OCI-LY3 (cell line): ENCODE measurements around the gene GIT2.
"Not testable (repeated sequence)": the region's sequence is repeated elsewhere in the genome, so short reads cannot be mapped to it uniquely, and the experiment has no call there.

ENCODE experiments used
- H2AFZ ChIP-seq: fragments of 200-600, 300-600 bp; shearing (Covaris generic); 2 replicates; pipeline ENCODE4 v1.6.0; 2014; ENCODE audit warnings: antibody characterized with exemption, low read depth, low read length
- H3K27ac ChIP-seq: fragments of 200-600, 300-600 bp; sonication (generic); 2 replicates; pipeline ENCODE4 v1.5.1; 2014; ENCODE audit warnings: mild to moderate bottlenecking, low read length, moderate library complexity, mixed read lengths
- H3K27me3 ChIP-seq: fragments of 200-600, 300-600 bp; sonication (generic); 2 replicates; pipeline ENCODE4 v1.6.1; 2014; ENCODE audit warnings: low read depth, low read length, mixed read lengths
- H3K36me3 ChIP-seq: fragments of 200-600, 300-600 bp; sonication (generic); replicated peaks from 2 replicates; pipeline ENCODE3; 2014; ENCODE audit warnings: low read depth, low read length, mixed read lengths
- H3K4me1 ChIP-seq: fragments of 300-600, 200-600 bp; sonication (generic); 2 replicates; pipeline ENCODE4 v1.6.1; 2014; ENCODE audit warnings: low read length, mixed read lengths
- H3K4me2 ChIP-seq: fragments of 200-600, 300-600 bp; sonication (generic); 2 replicates; pipeline ENCODE4 v1.6.1; 2014; ENCODE audit warnings: low read length, mixed read lengths
- H3K4me3 ChIP-seq: fragments of 300-600, 200-600 bp; sonication (generic); 2 replicates; pipeline ENCODE4 v1.5.1; 2014; ENCODE audit warnings: antibody characterized with exemption, mild to moderate bottlenecking, low read length, moderate library complexity
- H3K79me2 ChIP-seq: fragments of 300-600, 200-600 bp; shearing (Covaris generic); 2 replicates; pipeline ENCODE4 v1.6.1; 2014; ENCODE audit warnings: mild to moderate bottlenecking, low read length, mixed read lengths
- H3K9ac ChIP-seq: fragments of 300-600, 200-600 bp; shearing (Covaris generic); 2 replicates; pipeline ENCODE4 v1.6.0; 2014; ENCODE audit warnings: mild to moderate bottlenecking, low read length, moderate library complexity
- H3K9me3 ChIP-seq: fragments of 200-600, 300-600 bp; shearing (Covaris generic); 2 replicates; pipeline ENCODE4 v1.6.1; 2014; ENCODE audit warnings: low read length, mixed read lengths; ENCODE audit not compliant: insufficient read depth
- H4K20me1 ChIP-seq: fragments of 200-600, 300-600 bp; sonication (generic); 2 replicates; pipeline ENCODE4 v1.6.1; 2016; ENCODE audit warnings: low read length, mixed read lengths; ENCODE audit not compliant: insufficient read depth
- EZH2phosphoT487 ChIP-seq: fragments of 200-600 bp; shearing (Covaris generic); IDR thresholded peaks from 2 replicates; pipeline ENCODE4 v1.6.1; 2018; ENCODE audit warnings: antibody characterized with exemption, mixed run types, low read depth
- TF ChIP-seq, protein P1 (sequence below): fragments of 200-600, 300-600 bp; sonication (generic); IDR thresholded peaks from 2 replicates; pipeline ENCODE4 v1.5.1; 2014; ENCODE audit warnings: antibody characterized with exemption, low read length, low read depth

GIT2 gene

DNA sequence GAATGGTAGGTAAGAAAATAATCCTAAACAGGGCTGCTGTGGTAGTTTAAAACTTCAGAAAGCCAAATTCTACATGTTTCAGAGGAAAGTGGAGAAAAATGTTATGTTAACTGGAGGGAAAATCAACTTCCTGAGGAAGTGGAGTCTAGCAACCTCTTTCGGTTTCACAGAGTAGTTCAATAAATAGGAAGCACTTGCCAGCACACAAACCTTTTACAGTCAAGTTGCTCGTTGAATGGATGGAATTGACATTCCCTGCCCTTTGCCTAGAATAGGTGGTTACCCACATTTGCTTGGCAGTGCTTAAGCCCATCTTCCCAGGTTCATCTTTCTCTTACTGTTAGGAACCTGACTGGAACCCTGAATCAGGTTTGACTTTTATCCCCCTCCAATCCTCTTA lies 19.0 kb upstream of the GIT2 start:
- Histone ChIP-seq H3K4me3 (no peak overlapping the region), H3K27ac (peak overlapping the region; percentile 73), H3K4me2 (peak overlapping the region; percentile 48), H3K9ac (peak overlapping the region; percentile 33; the same call in 1 of the 2 replicates), H2AFZ (no peak overlapping the region), H3K4me1 (peaks cover 51% of the 10 kb centered on the region), H4K20me1 (no peaks in the 10 kb centered on the region), H3K9me3 (no peaks in the 10 kb centered on the region), H3K36me3 (peaks cover 64% of the 10 kb centered on the region), H3K27me3 (no peaks in the 10 kb centered on the region), H3K79me2 (peaks cover 60% of the 10 kb centered on the region)
- TF ChIP-seq, protein P1, sequence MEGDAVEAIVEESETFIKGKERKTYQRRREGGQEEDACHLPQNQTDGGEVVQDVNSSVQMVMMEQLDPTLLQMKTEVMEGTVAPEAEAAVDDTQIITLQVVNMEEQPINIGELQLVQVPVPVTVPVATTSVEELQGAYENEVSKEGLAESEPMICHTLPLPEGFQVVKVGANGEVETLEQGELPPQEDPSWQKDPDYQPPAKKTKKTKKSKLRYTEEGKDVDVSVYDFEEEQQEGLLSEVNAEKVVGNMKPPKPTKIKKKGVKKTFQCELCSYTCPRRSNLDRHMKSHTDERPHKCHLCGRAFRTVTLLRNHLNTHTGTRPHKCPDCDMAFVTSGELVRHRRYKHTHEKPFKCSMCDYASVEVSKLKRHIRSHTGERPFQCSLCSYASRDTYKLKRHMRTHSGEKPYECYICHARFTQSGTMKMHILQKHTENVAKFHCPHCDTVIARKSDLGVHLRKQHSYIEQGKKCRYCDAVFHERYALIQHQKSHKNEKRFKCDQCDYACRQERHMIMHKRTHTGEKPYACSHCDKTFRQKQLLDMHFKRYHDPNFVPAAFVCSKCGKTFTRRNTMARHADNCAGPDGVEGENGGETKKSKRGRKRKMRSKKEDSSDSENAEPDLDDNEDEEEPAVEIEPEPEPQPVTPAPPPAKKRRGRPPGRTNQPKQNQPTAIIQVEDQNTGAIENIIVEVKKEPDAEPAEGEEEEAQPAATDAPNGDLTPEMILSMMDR: peak; percentile 28
- TF ChIP-seq EZH2phosphoT487: no peak

DNA sequence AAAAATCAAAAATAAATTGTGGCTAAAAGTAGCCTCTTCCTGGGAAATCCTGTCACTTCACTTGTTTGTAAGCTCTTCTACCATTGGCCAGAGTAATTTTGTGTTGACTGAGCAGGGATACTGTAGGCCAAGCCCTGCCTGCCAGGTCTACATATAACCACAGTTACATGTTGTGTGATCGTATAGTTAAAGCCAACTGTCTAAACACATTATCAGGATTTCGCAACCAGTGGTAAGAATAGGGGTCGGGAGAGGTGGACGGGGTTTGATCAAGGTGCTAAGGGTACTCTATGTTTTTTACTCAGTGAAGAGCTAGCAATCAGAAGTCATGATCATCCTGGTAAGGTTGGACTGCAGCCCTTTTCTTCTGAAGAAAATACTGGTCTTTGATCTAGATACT lies 16.5 kb upstream of the GIT2 start:
- Histone ChIP-seq H3K9ac (peak overlapping the region; percentile 89), H3K4me3 (peak overlapping the region; percentile 76), H3K4me2 (peak overlapping the region; percentile 99), H3K4me1 (peaks cover 74% of the 10 kb centered on the region), H3K27me3 (no peaks in the 10 kb centered on the region), H3K9me3 (peaks cover 4% of the 10 kb centered on the region; the same call in 1 of the 2 replicates), H3K79me2 (peaks cover 66% of the 10 kb centered on the region), H3K27ac (peak overlapping the region; percentile 99), H3K36me3 (peaks cover 50% of the 10 kb centered on the region), H2AFZ (no peak overlapping the region), H4K20me1 (no peaks in the 10 kb centered on the region)
- no peak for TF ChIP-seq EZH2phosphoT487
- TF ChIP-seq, protein P1: no peak

DNA sequence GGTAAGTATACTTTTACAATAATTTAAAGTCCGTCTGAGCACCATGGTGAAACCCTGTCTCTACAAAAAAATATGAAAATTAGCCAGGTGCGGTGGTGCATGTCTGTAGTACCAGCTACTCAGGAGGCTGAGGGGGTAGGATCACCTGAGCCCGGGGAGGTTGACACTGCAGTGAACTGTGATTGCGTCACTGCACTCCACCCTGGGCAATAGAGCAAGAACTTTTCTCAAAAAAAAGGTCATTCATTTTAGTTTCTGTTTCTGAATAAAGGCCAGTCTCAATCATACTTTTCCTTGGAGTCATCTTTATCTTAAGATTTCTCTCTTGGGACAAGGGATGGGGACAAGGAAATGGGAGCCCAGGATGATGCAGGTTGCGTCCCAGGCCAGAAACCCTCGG lies 16.0 kb upstream of the GIT2 start:
- Histone ChIP-seq H3K9me3 (peaks cover 4% of the 10 kb centered on the region; the same call in 1 of the 2 replicates), H3K27ac (peak overlapping the region; percentile 99), H3K79me2 (peaks cover 71% of the 10 kb centered on the region), H2AFZ (no peak overlapping the region), H3K4me1 (peaks cover 75% of the 10 kb centered on the region), H3K4me3 (peak overlapping the region; percentile 76), H3K4me2 (peak overlapping the region; percentile 99), H4K20me1 (no peaks in the 10 kb centered on the region), H3K27me3 (no peaks in the 10 kb centered on the region), H3K36me3 (peaks cover 47% of the 10 kb centered on the region), H3K9ac (peak overlapping the region; percentile 89)
- TF ChIP-seq, protein P1: no peak
- no peak for TF ChIP-seq EZH2phosphoT487

DNA sequence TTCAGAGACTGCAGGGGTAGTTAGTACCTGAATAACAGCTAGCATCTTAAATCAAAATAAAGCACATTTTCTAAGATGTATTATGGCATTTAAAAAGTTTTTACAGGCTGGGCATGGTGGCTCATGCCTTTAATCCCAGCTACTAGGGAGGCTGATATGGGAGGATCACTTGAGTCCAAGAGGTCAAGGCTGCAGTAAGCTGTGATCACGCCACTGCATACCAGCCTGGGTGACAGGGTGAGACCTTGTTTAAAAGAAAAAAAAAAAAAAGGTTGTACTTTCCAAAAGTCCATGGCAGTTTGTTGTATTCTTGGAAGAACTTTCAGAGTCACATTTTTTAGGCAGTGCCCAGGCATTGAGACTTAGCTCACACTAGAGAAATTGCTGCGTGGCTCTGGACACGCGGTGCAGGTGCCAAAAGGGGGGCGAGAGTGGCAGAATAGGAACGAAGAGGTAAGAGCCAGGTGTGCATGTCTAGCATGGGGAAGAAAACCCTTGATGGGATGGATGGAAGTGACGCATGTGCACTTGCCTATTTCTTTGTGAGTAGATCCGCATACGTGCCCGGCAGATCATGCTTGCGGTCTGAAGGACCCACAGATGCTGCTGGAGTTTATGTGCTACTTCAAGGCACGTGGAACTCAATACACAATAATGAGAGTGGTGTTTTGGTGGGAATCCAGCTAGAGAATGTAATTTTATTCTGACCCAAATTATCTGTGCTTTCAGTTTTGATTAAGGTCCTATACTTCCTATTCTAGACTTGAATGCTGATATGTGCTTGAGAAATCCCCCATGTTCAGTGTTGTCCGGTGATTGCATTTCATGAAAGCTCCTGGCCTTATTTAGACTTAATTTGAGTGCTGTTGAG lies 14.9 kb upstream of the GIT2 start:
- Histone ChIP-seq H3K9me3 (peaks cover 4% of the 10 kb centered on the region; the same call in 1 of the 2 replicates), H4K20me1 (peaks cover 2% of the 10 kb centered on the region; the same call in 1 of the 2 replicates), H3K4me1 (peaks cover 75% of the 10 kb centered on the region), H2AFZ (no peak overlapping the region), H3K4me2 (peak overlapping the region; percentile 99), H3K36me3 (peaks cover 50% of the 10 kb centered on the region), H3K27ac (peak overlapping the region; percentile 99), H3K4me3 (peak overlapping the region; percentile 76), H3K27me3 (no peaks in the 10 kb centered on the region), H3K9ac (peak overlapping the region; percentile 89), H3K79me2 (peaks cover 82% of the 10 kb centered on the region)
- TF ChIP-seq, protein P1: no peak
- TF ChIP-seq EZH2phosphoT487: no peak

DNA sequence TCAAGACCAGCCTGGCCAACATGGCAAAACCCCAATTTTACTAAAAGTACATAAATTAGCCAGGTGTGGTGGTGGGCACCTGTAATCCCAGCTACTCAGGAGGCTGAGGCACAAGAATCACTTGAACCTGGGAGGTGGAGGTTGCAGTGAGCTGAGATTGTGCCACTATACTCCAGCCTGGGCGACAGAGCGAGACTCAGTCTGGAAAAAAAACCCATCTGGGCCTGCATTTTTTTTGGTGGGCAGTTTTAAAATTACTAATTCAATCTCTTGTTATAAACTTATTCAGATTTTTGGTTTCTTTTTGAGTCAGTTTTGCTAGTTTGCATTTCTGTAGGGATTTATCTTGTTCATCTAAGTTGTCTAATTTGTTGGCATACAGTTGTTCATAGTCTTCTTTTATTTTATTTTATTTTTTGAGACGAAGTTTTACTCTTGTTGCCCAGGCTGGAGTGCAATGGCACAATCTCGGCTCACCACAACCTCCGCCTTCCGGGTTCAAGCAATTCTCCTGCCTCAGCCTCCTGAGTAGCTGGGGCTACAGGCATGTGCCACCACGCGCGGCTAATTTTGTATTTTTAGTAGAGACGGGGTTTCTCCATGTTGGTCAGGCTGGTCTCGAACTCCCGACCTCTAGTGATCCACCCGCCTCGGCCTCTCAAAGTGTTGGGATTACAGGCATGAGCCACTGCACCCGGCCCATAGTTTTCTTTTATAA lies 12.7 kb upstream of the GIT2 start:
- peaks cover 12% of the 10 kb centered on the region for H4K20me1 ChIP-seq
- H3K4me2 ChIP-seq: peak overlapping the region; percentile 99
- H3K9me3 ChIP-seq, H3K27me3 ChIP-seq, H2AFZ ChIP-seq: not testable (repeated sequence)
- peak overlapping the region; percentile 47 for H3K4me3 ChIP-seq
- peaks cover 77% of the 10 kb centered on the region for H3K4me1 ChIP-seq
- peak overlapping the region; percentile 99 for H3K27ac ChIP-seq
- peak overlapping the region; percentile 50 for H3K9ac ChIP-seq
- H3K36me3 ChIP-seq: peaks cover 49% of the 10 kb centered on the region
- H3K79me2 ChIP-seq: peaks cover 93% of the 10 kb centered on the region
